Choroid plexus epithelial cell (primary cell): Measurements from ENCODE around the gene MYO5A.

ENCODE experiments used
- DNase-seq: peaks from one replicate; pipeline ENCODE4 v3.0.0-alpha.2; 2010; ENCODE audit warnings: low read depth
- H3K4me3 ChIP-seq: 2 replicates; pipeline ENCODE4 v1.5.1; 2011; ENCODE audit warnings: low read depth, mild to moderate bottlenecking, control low read depth, low read length, moderate library complexity
- CTCF ChIP-seq: conservative IDR thresholded peaks from 2 replicates; pipeline ENCODE4 v1.5.1; 2011; ENCODE audit warnings: low read depth, mild to moderate bottlenecking, control low read depth, inconsistent platforms, low read length, moderate library complexity

The MYO5A gene

GRCh38 chr15:52532427-52532826, 3.7 kb upstream of the MYO5A start:
- no peak for DNase-seq
- no peak overlapping the region for H3K4me3 ChIP-seq
- TF ChIP-seq CTCF, result no peak

- DNase-seq, result no peak
- peak overlapping the region; percentile 71 for H3K4me3 ChIP-seq
- no peak for TF ChIP-seq CTCF
These were observed 1.3 kb upstream of the MYO5A start for GRCh38 chr15:52529940-52530339.

- TF ChIP-seq CTCF, result no peak
- DNase-seq, result no peak
- peak overlapping the region; percentile 71 for H3K4me3 ChIP-seq
These were observed 753 bp upstream of the MYO5A start for GRCh38 chr15:52529341-52529924.

- peak overlapping the region; percentile 71 for H3K4me3 ChIP-seq
- peak; percentile 25 for DNase-seq
- no peak for TF ChIP-seq CTCF
These were observed 643 bp downstream of the MYO5A start for GRCh38 chr15:52527911-52528563.

- H3K4me3 ChIP-seq, result no peak overlapping the region
- TF ChIP-seq CTCF, result no peak
- DNase-seq, result no peak
These were observed 1.3 kb downstream of the MYO5A start for GRCh38 chr15:52527196-52527910.

- H3K4me3 ChIP-seq, result no peak overlapping the region
- TF ChIP-seq CTCF, result no peak
- DNase-seq, result no peak
These were observed 4.2 kb downstream of the MYO5A start for GRCh38 chr15:52524223-52525136.
